HepG2 (cell line): ENCODE measurements around the gene CSNK1D. TPM values are rescaled to one million over a fixed set of nuclear protein-coding genes. Genes with fewer than 3 reads are reported as not detected.

ENCODE experiments used
- BHLHE40 ChIP-seq: IDR thresholded peaks from 2 replicates; pipeline ENCODE4 v1.6.1; 2011; ENCODE audit warnings: low read length, improper control_type of control experiment
- CSRNP1 ChIP-seq: sonication (generic); formaldehyde crosslinking; IDR thresholded peaks from 2 replicates; pipeline ENCODE4 v1.8.1; 2023; ENCODE audit warnings: mild to moderate bottlenecking, missing genetic modification reagents
- DMAP1 ChIP-seq: IDR thresholded peaks from 2 replicates; pipeline ENCODE4 v1.6.1; 2016
- DPF2 ChIP-seq: sonication (generic); formaldehyde crosslinking; IDR thresholded peaks from 2 replicates; pipeline ENCODE4 v1.4.0; 2020; ENCODE audit warnings: mild to moderate bottlenecking, low read depth, missing genetic modification reagents, borderline replicate concordance
- FOXP1 ChIP-seq, 2 experiments: fragments of 450-650 bp in 1 of 2; IDR thresholded peaks; 2 replicates each; pipeline ENCODE4 v1.6.1; 2017 to 2018; ENCODE audit warnings: antibody characterized with exemption in 1 of 2
- GATAD1 ChIP-seq: IDR thresholded peaks from 2 replicates; pipeline ENCODE4 v1.6.1; 2016; ENCODE audit warnings: missing genetic modification reagents, missing compliant biosample characterization
- HHEX ChIP-seq: IDR thresholded peaks from 2 replicates; pipeline ENCODE4 v1.6.1; 2016; ENCODE audit warnings: control low read depth
- HOXD1 ChIP-seq: sonication (generic); formaldehyde crosslinking; IDR thresholded peaks from 2 replicates; pipeline ENCODE4 v1.5.0; 2020; ENCODE audit warnings: missing genetic modification reagents
- IRF2 ChIP-seq: IDR thresholded peaks from 2 replicates; pipeline ENCODE4 v1.6.1; 2018; ENCODE audit warnings: missing genetic modification reagents, missing compliant biosample characterization
- ISX ChIP-seq: sonication (generic); formaldehyde crosslinking; conservative IDR thresholded peaks from 2 replicates; pipeline ENCODE4 v1.5.0; 2020; ENCODE audit warnings: missing genetic modification reagents
- JDP2 ChIP-seq: sonication (generic); formaldehyde crosslinking; IDR thresholded peaks from 2 replicates; pipeline ENCODE4 v1.8.1; 2022; ENCODE audit warnings: missing genetic modification reagents, borderline replicate concordance
- KDM5A ChIP-seq: fragments of 200-600 bp; sonication (generic); IDR thresholded peaks from 2 replicates; pipeline ENCODE4 v1.7.0; 2018; ENCODE audit warnings: antibody characterized with exemption, mild to moderate bottlenecking, low read length, borderline replicate concordance
- MAF1 ChIP-seq: sonication (generic); formaldehyde crosslinking; IDR thresholded peaks from 2 replicates; pipeline ENCODE4 v1.5.0; 2020; ENCODE audit warnings: missing genetic modification reagents, borderline replicate concordance
- MAZ ChIP-seq, 2 experiments: sonication (generic) in 1 of 2; formaldehyde crosslinking in 1 of 2; IDR thresholded peaks; 2 replicates each; pipeline versions ENCODE4 v1.5.0 to v1.6.1; 2012 to 2020; ENCODE audit warnings: low read depth in 2 of 2, mild to moderate bottlenecking in 2 of 2, borderline replicate concordance in 1 of 2, improper control_type of control experiment in 1 of 2, low read length in 1 of 2, missing genetic modification reagents in 1 of 2, moderate library complexity in 1 of 2
- RBFOX2 ChIP-seq: fragments of 200-400 bp; formaldehyde crosslinking; IDR thresholded peaks from 2 replicates; pipeline ENCODE4 v1.6.1; 2017; ENCODE audit warnings: low read depth, mild to moderate bottlenecking, low read length
- REPIN1 ChIP-seq: sonication (generic); formaldehyde crosslinking; IDR thresholded peaks from 2 replicates; pipeline ENCODE4 v1.8.0; 2022; ENCODE audit warnings: missing genetic modification reagents, low read depth, mild to moderate bottlenecking, borderline replicate concordance
- SIN3A ChIP-seq: IDR thresholded peaks from 2 replicates; pipeline ENCODE4 v1.6.1; 2011; ENCODE audit warnings: low read depth, mild to moderate bottlenecking, control low read depth, low read length, borderline replicate concordance
- SP2 ChIP-seq: sonication (generic); formaldehyde crosslinking; IDR thresholded peaks from 2 replicates; pipeline ENCODE4 v1.5.1; 2020; ENCODE audit warnings: mild to moderate bottlenecking, missing genetic modification reagents
- SSRP1 ChIP-seq: IDR thresholded peaks from 2 replicates; pipeline ENCODE4 v1.6.1; 2016; ENCODE audit warnings: control low read depth
- TBL1XR1 ChIP-seq: fragments of 150-350 bp; IDR thresholded peaks from 2 replicates; pipeline ENCODE4 v1.6.1; 2014; ENCODE audit warnings: borderline replicate concordance, low read length; ENCODE audit not compliant: partially characterized antibody
- THAP11 ChIP-seq: IDR thresholded peaks from 2 replicates; pipeline ENCODE4 v1.6.1; 2016; ENCODE audit warnings: missing biosample characterization, missing genetic modification reagents
- ZNF224 ChIP-seq: sonication (generic); formaldehyde crosslinking; IDR thresholded peaks from 2 replicates; pipeline ENCODE4 v1.5.0; 2020; ENCODE audit warnings: mild to moderate bottlenecking, missing genetic modification reagents
- ZNF24 ChIP-seq: fragments of 450-650 bp; IDR thresholded peaks from 2 replicates; pipeline ENCODE4 v1.6.1; 2017; ENCODE audit warnings: antibody characterized with exemption, mild to moderate bottlenecking
- ZNF260 ChIP-seq: sonication (generic); formaldehyde crosslinking; IDR thresholded peaks from 2 replicates; pipeline ENCODE4 v1.4.0; 2020; ENCODE audit warnings: missing genetic modification reagents, low read depth, mild to moderate bottlenecking, borderline replicate concordance
- ZNF552 ChIP-seq: sonication (generic); formaldehyde crosslinking; IDR thresholded peaks from 2 replicates; pipeline ENCODE4 v1.9.0; 2022; ENCODE audit warnings: missing genetic modification reagents, mild to moderate bottlenecking, borderline replicate concordance
- ZNF629 ChIP-seq: sonication (generic); formaldehyde crosslinking; conservative IDR thresholded peaks from 2 replicates; pipeline ENCODE4 v1.5.0; 2020; ENCODE audit warnings: missing genetic modification reagents
- ZNF644 ChIP-seq: IDR thresholded peaks from 2 replicates; pipeline ENCODE4 v1.6.1; 2016; ENCODE audit warnings: low read depth
- ZNF703 ChIP-seq: sonication (generic); formaldehyde crosslinking; IDR thresholded peaks from 2 replicates; pipeline ENCODE4 v1.5.1; 2020; ENCODE audit warnings: missing genetic modification reagents, mild to moderate bottlenecking, moderate library complexity, borderline replicate concordance
- ZNF770 ChIP-seq: sonication (generic); formaldehyde crosslinking; IDR thresholded peaks from 2 replicates; pipeline ENCODE4 v1.5.0; 2020; ENCODE audit warnings: mild to moderate bottlenecking, missing genetic modification reagents
- polyA plus RNA-seq, 8 experiments: library from polyadenylated mRNA; depleted of rRNA in 3 of 8; stranded (reverse) in 7 of 8; unstranded in 1 of 8; fragments of >200 nt; fragmentation: Illumina TruSeq in 4 of 8; extraction: Trizol in 4 of 8; gene quantifications; 2 replicates each; pipeline versions ENCODE4 v1.2.1 to v1.2.3, GENCODE V29; 2011 to 2016; ENCODE audit warnings: low read depth in 4 of 8, missing spikeins in 1 of 8, mixed read lengths in 1 of 8; ENCODE audit not compliant: insufficient read depth in 1 of 8
- total RNA-seq, 5 experiments: library from RNA; depleted of rRNA; stranded (reverse); fragments of >200 nt; fragmentation: Illumina TruSeq; extraction: Trizol; gene quantifications; 2 replicates each; pipeline ENCODE4 v1.2.3, GENCODE V29; 2016; ENCODE audit warnings: low read depth in 1 of 5

The CSNK1D gene
- total and polyA plus RNA-seq, 2 of the 13 experiments (the other 11 are each of a cell fraction or from before 2014, with no cell fraction given), result 31.5 to 128 TPM

- TF ChIP-seq GATAD1 (CRISPR knock-in tag), result no peak; the same call in 1 of the 2 replicates
- TF ChIP-seq RBFOX2, result peak; percentile 97
- TF ChIP-seq MAF1 (CRISPR knock-in tag), result no peak
- no peak for TF ChIP-seq MAZ (IDR thresholded peaks at IDR 0.05; ENCODE audit: borderline replicate concordance, low read depth, low read length)
- no peak for TF ChIP-seq MAZ (CRISPR knock-in tag; IDR thresholded peaks at IDR 0.05; ENCODE audit: low read depth)
- peak; percentile 13 for TF ChIP-seq TBL1XR1
- peak; percentile 9; the same call in 1 of the 2 replicates for TF ChIP-seq SP2 (CRISPR knock-in tag)
- 0 out of 2 replicates have a peak, but pooled peaks have one; percentile 25 for TF ChIP-seq ZNF703
- peak; percentile 57; the same call in 1 of the 2 replicates for TF ChIP-seq THAP11 (CRISPR knock-in tag)
- TF ChIP-seq SSRP1 (CRISPR knock-in tag), result no peak; the same call in 1 of the 2 replicates
- no peak for TF ChIP-seq FOXP1 (IDR thresholded peaks at IDR 0.05)
- no peak for TF ChIP-seq FOXP1 (CRISPR knock-in tag; IDR thresholded peaks at IDR 0.05)
- no peak for TF ChIP-seq DPF2
- TF ChIP-seq ZNF552 (CRISPR knock-in tag), result no peak; the same call in 1 of the 2 replicates
- no peak for TF ChIP-seq ZNF24
- no peak for TF ChIP-seq JDP2 (CRISPR knock-in tag)
- no peak for TF ChIP-seq HOXD1
- TF ChIP-seq ZNF644 (CRISPR knock-in tag), result no peak
- peak; percentile 57; the same call in 1 of the 2 replicates for TF ChIP-seq REPIN1
- TF ChIP-seq IRF2 (CRISPR knock-in tag), result no peak; the same call in none of the 2 replicates
- TF ChIP-seq ISX (CRISPR knock-in tag), result no peak
- TF ChIP-seq ZNF770 (CRISPR knock-in tag), result peak; percentile 67; the same call in 1 of the 2 replicates
- no peak for TF ChIP-seq BHLHE40
- peak; percentile 44; the same call in 1 of the 2 replicates for TF ChIP-seq CSRNP1 (CRISPR knock-in tag)
- no peak; the same call in 1 of the 2 replicates for TF ChIP-seq ZNF629
- no peak for TF ChIP-seq KDM5A
- TF ChIP-seq DMAP1, result no peak
- no peak; the same call in 1 of the 2 replicates for TF ChIP-seq ZNF260 (CRISPR knock-in tag)
- TF ChIP-seq ZNF224 (CRISPR knock-in tag), result no peak
- peak; percentile 52; the same call in 1 of the 2 replicates for TF ChIP-seq SIN3A
- TF ChIP-seq HHEX (CRISPR knock-in tag), result no peak
Measured at GRCh38 chr17:82239926-82240505, 33.5 kb downstream of the CSNK1D start (continued).
